ENCODE results near the gene RPLP1. TPM values are rescaled to one million over a fixed set of nuclear protein-coding genes. Genes with fewer than 3 reads are reported as not detected.

The RPLP1 gene
- total and polyA plus RNA-seq, 7 donors = 1,471 to 2,538 (median 1,985) TPM

GRCh38 chr15:69468241-69469121, 15.9 kb downstream of the RPLP1 start:
- Histone ChIP-seq H3K36me3 (ENCODE audit: insufficient read depth in 1 of 2, low read depth in 1 of 2) (no peaks in the 10 kb centered on the region), H3K4me1 (peaks cover 2% of the 10 kb centered on the region), H3K9me3 (no peaks in the 10 kb centered on the region), H3K4me3 (no peak overlapping the region), H3K27me3 (ENCODE audit: insufficient read depth in 3 of 3, low read length in 2 of 3) (no peaks in the 10 kb centered on the region), H3K27ac (no peak overlapping the region)
- ATAC-seq (peak in 3 of 4 donors; percentile 62 to 80 (median 76)), DNase-seq (no peak)
- intact Hi-C loops (cut with DNase I) = no loop called here
- WGBS, 3 donors = 69 to 75% (median 75%) methylated on average over 19 of the region's 19 CpGs
- no peak for TF ChIP-seq CTCF (IDR thresholded peaks at IDR 0.05)

GRCh38 chr15:69469467-69470201, 17.0 kb downstream of the RPLP1 start:
- Histone ChIP-seq H3K9me3 (no peaks in the 10 kb centered on the region), H3K4me3 (no peak overlapping the region), H3K27me3 (ENCODE audit: insufficient read depth in 3 of 3, low read length in 2 of 3) (no peaks in the 10 kb centered on the region), H3K27ac (no peak overlapping the region), H3K4me1 (no peaks in the 10 kb centered on the region), H3K36me3 (ENCODE audit: insufficient read depth in 1 of 2, low read depth in 1 of 2) (no peaks in the 10 kb centered on the region)
- intact Hi-C loops (cut with DNase I) = no loop called here
- ATAC-seq (no peak), DNase-seq (no peak)
- no peak for TF ChIP-seq CTCF (IDR thresholded peaks at IDR 0.05)
- WGBS, 3 donors = 91 to 98% (median 96%) methylated on average over 8 of the region's 8 CpGs

GRCh38 chr15:69472046-69472445, 19.4 kb downstream of the RPLP1 start:
- intact Hi-C loops (cut with DNase I) = no loop called here
- no peaks in the 10 kb centered on the region for H3K4me1 ChIP-seq
- 87 to 91% (median 87%) methylated on average over 5 of the region's 5 CpGs for WGBS, 3 donors
- H3K4me3 ChIP-seq = no peak overlapping the region
- H3K9me3 ChIP-seq = no peaks in the 10 kb centered on the region
- no peak overlapping the region for H3K27ac ChIP-seq
- no peak for TF ChIP-seq CTCF (IDR thresholded peaks at IDR 0.05)
- no peaks in the 10 kb centered on the region for H3K36me3 ChIP-seq (ENCODE audit: insufficient read depth in 1 of 2, low read depth in 1 of 2)
- no peaks in the 10 kb centered on the region for H3K27me3 ChIP-seq (ENCODE audit: insufficient read depth in 3 of 3, low read length in 2 of 3)
- no peak for DNase-seq
- ATAC-seq = no peak

- Histone ChIP-seq H3K4me1 (no peaks in the 10 kb centered on the region), H3K4me3 (no peak overlapping the region), H3K9me3 (no peaks in the 10 kb centered on the region), H3K36me3 (ENCODE audit: insufficient read depth in 1 of 2, low read depth in 1 of 2) (no peaks in the 10 kb centered on the region), H3K27ac (no peak overlapping the region), H3K27me3 (ENCODE audit: insufficient read depth in 3 of 3, low read length in 2 of 3) (no peaks in the 10 kb centered on the region)
- TF ChIP-seq CTCF (IDR thresholded peaks at IDR 0.05) = no peak
- intact Hi-C loops (cut with DNase I) = no loop called here
- WGBS, 3 donors = 80 to 83% (median 81%) methylated on average over 6 of the region's 6 CpGs
- ATAC-seq (no peak), DNase-seq (no peak)
These were observed 19.9 kb downstream of the RPLP1 start for GRCh38 chr15:69472562-69472961.
